H1 (cell line): ENCODE measurements around the gene EXOC2. TPM values are rescaled to one million over a fixed set of nuclear protein-coding genes. Genes with fewer than 3 reads are reported as not detected.

ENCODE experiments used
- BACH1 ChIP-seq: IDR thresholded peaks from 2 replicates; pipeline ENCODE4 v1.6.1; 2012; ENCODE audit warnings: low read length, improper control_type of control experiment
- CBX5 ChIP-seq: fragments of 300-800, 300-1000 bp; sonication (generic); IDR thresholded peaks from 2 replicates; pipeline ENCODE4 v1.7.1; 2016; ENCODE audit warnings: antibody characterized with exemption, low read length, low read depth
- GABPA ChIP-seq: IDR thresholded peaks from 2 replicates; pipeline ENCODE4 v1.6.1; 2011; ENCODE audit warnings: mild to moderate bottlenecking, low read length, moderate library complexity, borderline replicate concordance; ENCODE audit not compliant: insufficient read depth
- HDAC2 ChIP-seq, 2 experiments: fragments of 300-600 bp in 1 of 2; sonication (generic) in 1 of 2; IDR thresholded peaks; 2 replicates each; pipeline ENCODE4 v1.6.1; 2011 to 2012; ENCODE audit warnings: low read depth in 2 of 2, low read length in 2 of 2, mild to moderate bottlenecking in 2 of 2, moderate library complexity in 2 of 2, borderline replicate concordance in 1 of 2, inconsistent platforms in 1 of 2
- SIRT6 ChIP-seq: IDR thresholded peaks from one replicate; pipeline ENCODE4 v1.7.1; 2012; ENCODE audit warnings: low read length, inconsistent platforms
- polyA plus RNA-seq, 7 experiments: library from polyadenylated mRNA; depleted of rRNA in 3 of 7; stranded (reverse) in 5 of 7; unstranded in 2 of 7; fragments of >200 nt in 5 of 7; fragments of 200-250 nt in 2 of 7; gene quantifications; 1 replicate in 5 of 7; 2 replicates in 1 of 7; 4 replicates in 1 of 7; pipeline versions ENCODE4 v1.2.1 to v1.2.3, GENCODE V29; 2011 to 2013; ENCODE audit warnings: missing spikeins in 2 of 7, mixed read lengths in 2 of 7
- total RNA-seq: library from RNA; stranded (reverse); fragmentation: NEBNext Ultra II Directional; extraction: Animal tissue kit (Norgen Biotek cat#: 25700); gene quantifications from 2 replicates; pipeline ENCODE4 v1.2.1, GENCODE V29; 2021
- TF ChIP-seq, protein P1 (sequence below): IDR thresholded peaks from 2 replicates; pipeline ENCODE4 v1.6.1; 2011; ENCODE audit warnings: low read depth, mild to moderate bottlenecking, low read length; ENCODE audit not compliant: insufficient read depth

The EXOC2 gene
- total and polyA plus RNA-seq, 2 of the 8 experiments (the other 6 are each of a cell fraction or from before 2014, with no cell fraction given), result 25.5 to 44.4 TPM

DNA sequence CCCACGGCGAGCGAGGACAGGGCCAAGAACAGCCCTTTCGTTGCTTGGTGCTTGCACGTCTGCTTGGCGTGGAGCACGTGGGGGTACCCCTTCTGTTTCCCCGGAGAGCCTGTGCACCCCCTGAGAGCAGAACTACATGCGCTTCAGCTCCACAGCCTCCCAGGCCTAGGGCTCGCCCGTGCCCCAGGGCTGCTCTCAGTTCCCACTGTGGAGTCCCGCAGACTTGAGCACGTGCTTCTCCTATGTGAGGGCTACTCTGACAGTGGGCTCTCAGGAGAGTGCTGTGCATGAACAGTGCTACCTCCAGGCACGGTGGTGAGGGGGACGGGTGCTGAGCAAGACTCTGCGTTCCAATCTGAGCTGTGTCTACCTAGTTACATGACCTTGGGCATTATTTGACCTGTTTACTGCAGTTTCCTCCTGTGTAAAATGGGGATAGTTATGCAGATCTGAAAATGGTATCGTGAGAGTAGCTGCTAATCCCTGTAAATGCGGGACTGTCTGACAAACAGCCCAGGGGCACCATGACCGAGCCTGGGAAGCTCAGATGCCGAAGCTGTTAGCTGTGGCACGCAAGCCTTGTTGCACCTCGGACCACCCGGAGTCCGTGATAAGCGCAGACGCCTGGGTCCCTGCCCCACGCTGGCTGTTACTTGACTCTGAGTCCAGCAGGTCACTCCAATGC is 219.0 kb downstream of the EXOC2 start (continued):
- TF ChIP-seq CBX5 (no peak), GABPA (no peak), HDAC2 (IDR thresholded peaks at IDR 0.05; ENCODE audit: borderline replicate concordance in 1 of 2, low read depth in 2 of 2, low read length in 2 of 2) (no peak), BACH1 (no peak), SIRT6 (no peak)
- TF ChIP-seq, protein P1, sequence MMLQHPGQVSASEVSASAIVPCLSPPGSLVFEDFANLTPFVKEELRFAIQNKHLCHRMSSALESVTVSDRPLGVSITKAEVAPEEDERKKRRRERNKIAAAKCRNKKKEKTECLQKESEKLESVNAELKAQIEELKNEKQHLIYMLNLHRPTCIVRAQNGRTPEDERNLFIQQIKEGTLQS, result no peak
